Common myeloid progenitor, CD34-positive (primary cell): ENCODE results near the gene TAS1R1.
A peak's percentile ranks its signal among the peaks of the same experiment; 100 is the strongest.
"Not testable (repeated sequence)": the region's sequence is repeated elsewhere in the genome, so short reads cannot be mapped to it uniquely, and the experiment has no call there.

ENCODE experiments used
- CTCF ChIA-PET: fragments of 350-600 bp; sonication (Branson Sonifier 250); formaldehyde crosslinking; loops from one replicate; lab custom pipeline; 2021; ENCODE audit warnings: antibody characterized with exemption; lab: Charles Lee
- POLR2A ChIA-PET: fragments of 350-600 bp; sonication (Branson Sonifier 250); formaldehyde crosslinking; loops from one replicate; lab custom pipeline; 2021; ENCODE audit warnings: antibody characterized with exemption; lab: Charles Lee
- DNase-seq, 3 donors: peaks; one replicate each; pipeline versions ENCODE4 v3.0.0 to v3.0.0-alpha.2; 2013
- H3K27ac ChIP-seq, 2 experiments: 1 replicate in 1 of 2; 2 replicates in 1 of 2; pipeline ENCODE4 v1.7.0; 2013; ENCODE audit warnings: inconsistent platforms in 2 of 2, low read length in 2 of 2, mild to moderate bottlenecking in 2 of 2, low read depth in 1 of 2, moderate library complexity in 1 of 2; ENCODE audit not compliant: severe bottlenecking in 2 of 2, insufficient read depth in 1 of 2, poor library complexity in 1 of 2
- H3K27me3 ChIP-seq, 5 experiments: replicated peaks in 2 of 5; 1 replicate in 3 of 5; 2 replicates in 2 of 5; pipeline versions ENCODE4 v1.6.1 to v1.7.0; 2013; ENCODE audit warnings: low read length in 4 of 5, mild to moderate bottlenecking in 2 of 5, moderate library complexity in 2 of 5, inconsistent platforms in 1 of 5; ENCODE audit not compliant: insufficient read depth in 5 of 5, control insufficient read depth in 4 of 5
- H3K36me3 ChIP-seq, 4 experiments: 1 replicate in 2 of 4; 2 replicates in 2 of 4; pipeline versions ENCODE4 v1.6.1 to v1.7.0; 2013; ENCODE audit warnings: low read length in 3 of 4, control low read depth in 1 of 4, mild to moderate bottlenecking in 1 of 4; ENCODE audit not compliant: control insufficient read depth in 4 of 4, insufficient read depth in 4 of 4
- H3K4me1 ChIP-seq, 4 experiments: 1 replicate in 3 of 4; 2 replicates in 1 of 4; pipeline versions ENCODE4 v1.6.1 to v1.7.1; 2013; ENCODE audit warnings: low read length in 3 of 4, mild to moderate bottlenecking in 3 of 4, control low read depth in 1 of 4, inconsistent platforms in 1 of 4, moderate library complexity in 1 of 4; ENCODE audit not compliant: control insufficient read depth in 4 of 4, insufficient read depth in 4 of 4; ENCODE audit errors: control extremely low read depth in 1 of 4
- H3K4me3 ChIP-seq, 7 experiments: 1 replicate in 4 of 7; 2 replicates in 3 of 7; pipeline versions ENCODE4 v1.5.1 to v1.7.0; 2013; ENCODE audit warnings: mild to moderate bottlenecking in 7 of 7, low read length in 6 of 7, moderate library complexity in 6 of 7, inconsistent platforms in 2 of 7, low read depth in 2 of 7, control low read depth in 1 of 7; ENCODE audit not compliant: insufficient read depth in 4 of 7, control insufficient read depth in 1 of 7; ENCODE audit errors: extremely low read depth in 1 of 7
- H3K9me3 ChIP-seq, 5 experiments: 1 replicate in 4 of 5; 2 replicates in 1 of 5; pipeline versions ENCODE4 v1.6.1 to v1.7.1; 2013; ENCODE audit warnings: low read length in 4 of 5, mild to moderate bottlenecking in 2 of 5, inconsistent platforms in 1 of 5, low read depth in 1 of 5, moderate library complexity in 1 of 5; ENCODE audit not compliant: control insufficient read depth in 4 of 5, insufficient read depth in 2 of 5; ENCODE audit errors: control extremely low read depth in 1 of 5
- WGBS: methylation state at CpG from one replicate; pipeline ENCODE4 v1.1.5; 2013; ENCODE audit not compliant: insufficient coverage; 5-methylcytosine and 5-hydroxymethylcytosine counted together

Gene TAS1R1

GRCh38 chr1:6597777-6598131 is 42.6 kb downstream of the TAS1R1 start:
- Histone ChIP-seq H3K27ac (no peak overlapping the region), H3K4me1 (peaks cover 7 to 52% (median 46%) of the 10 kb centered on the region in 4 experiments), H3K36me3 (peaks cover 7 to 63% (median 47%) of the 10 kb centered on the region in 4 experiments), H3K4me3 (no peak overlapping the region), H3K9me3 (no peaks in the 10 kb centered on the region), H3K27me3 (no peaks in the 10 kb centered on the region)
- WGBS, result 97% methylated on average over 6 of the region's 6 CpGs
- POLR2A ChIA-PET, result no interaction called here
- CTCF ChIA-PET, result interaction anchor here (0.9 to 1.9 kb wide), 3 partner anchors 9 to 37 kb away, joined by 3 to 12 read pairs (median 4); no protein-coding TSS in a partner anchor
- DNase-seq, result no peak

DNA sequence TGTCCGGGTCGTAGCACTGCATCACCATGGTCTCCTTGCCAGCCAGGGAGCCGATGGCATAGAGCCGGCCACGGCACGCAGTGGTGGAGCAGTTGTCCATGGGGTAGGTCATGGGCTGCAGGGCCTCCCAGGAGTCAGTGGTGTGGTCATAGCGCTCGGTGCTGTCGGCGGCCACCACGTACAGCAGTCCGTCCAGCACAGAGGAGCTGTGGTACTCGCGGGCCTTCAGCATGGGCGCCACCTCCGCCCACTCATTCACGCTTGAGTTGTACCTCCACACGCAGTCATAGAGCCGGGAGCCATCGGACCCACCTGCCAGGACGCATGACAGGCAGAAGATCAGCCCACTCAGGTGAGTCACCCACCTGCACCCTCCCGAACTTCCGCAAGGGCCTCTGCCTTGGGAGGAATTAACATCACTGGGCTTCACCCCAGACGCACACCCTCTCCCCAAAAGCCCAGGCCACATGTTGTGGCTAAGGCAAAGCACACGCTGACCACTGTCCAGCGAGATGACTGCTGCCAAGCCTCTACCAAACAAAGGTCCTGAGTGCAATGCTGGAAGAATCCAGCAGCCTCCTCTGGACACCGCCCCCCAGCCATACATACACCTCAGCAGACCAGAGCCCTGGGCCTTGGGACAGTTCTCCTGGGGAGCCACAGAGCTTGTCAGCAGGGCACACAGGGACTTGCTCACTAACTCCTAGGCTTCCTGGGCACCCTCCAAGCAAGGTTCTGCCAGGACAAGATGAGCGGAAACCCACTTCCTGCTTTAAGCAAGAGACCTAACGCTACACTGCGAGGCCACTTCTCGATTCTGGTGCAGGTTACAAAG is 44.3 kb downstream of the TAS1R1 start:
- ChIA-PET POLR2A (interaction anchor here (0.7 to 1.7 kb wide), 2 partner anchors 18 to 19 kb away, joined by 3 to 8 read pairs; no protein-coding TSS in a partner anchor), CTCF (interaction anchor here (0.6 to 6.5 kb wide), 8 partner anchors 10 to 46 kb away, joined by 3 to 48 read pairs (median 4); partner anchors contain the start of gene ZBTB48)
- Histone ChIP-seq H3K4me3 (peak overlapping the region in 6 of 7 experiments; percentile 16 to 97 (median 60)), H3K27ac (peak overlapping the region; percentile 25 to 66), H3K27me3 (no peaks in the 10 kb centered on the region), H3K36me3 (peaks cover 2 to 47% (median 33%) of the 10 kb centered on the region in 4 experiments), H3K4me1 (peaks cover 10 to 59% (median 55%) of the 10 kb centered on the region in 4 experiments), H3K9me3 (no peaks in the 10 kb centered on the region)
- WGBS, result 79% methylated on average over 26 of the region's 31 CpGs
- peak; percentile 60 to 84 (median 80) for DNase-seq

DNA sequence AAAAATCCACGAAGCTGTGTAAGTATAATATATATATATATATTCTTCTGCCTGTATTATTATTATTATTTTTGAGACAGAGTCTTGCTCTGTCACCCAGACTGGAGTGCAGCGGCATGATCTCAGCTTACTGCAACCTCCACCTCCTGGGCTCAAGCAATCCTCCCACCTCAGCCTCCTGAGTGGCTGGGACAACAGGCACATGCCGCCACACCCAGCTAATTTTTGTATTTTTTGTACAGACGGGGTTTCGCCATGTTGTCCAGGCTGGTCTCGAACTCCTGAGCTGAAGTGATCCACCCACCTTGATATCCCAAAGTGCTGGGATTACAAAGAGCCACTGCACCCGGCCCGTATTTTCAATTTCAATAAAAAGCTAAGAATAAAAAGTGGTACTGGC is 44.9 kb downstream of the TAS1R1 start:
- CTCF ChIA-PET, result interaction anchor here (0.6 to 6.5 kb wide), 8 partner anchors 10 to 47 kb away, joined by 3 to 48 read pairs (median 4); partner anchors contain the start of gene ZBTB48
- not testable (repeated sequence) for H3K27me3 ChIP-seq, DNase-seq, H3K9me3 ChIP-seq
- Histone ChIP-seq H3K36me3 (peaks cover 1 to 41% (median 30%) of the 10 kb centered on the region in 4 experiments), H3K4me3 (peak overlapping the region; percentile 72 to 97 (median 89)), H3K27ac (peak overlapping the region in 1 of 2 experiments; percentile 87), H3K4me1 (peaks cover 10 to 61% (median 57%) of the 10 kb centered on the region in 4 experiments)
- POLR2A ChIA-PET, result interaction anchor here (0.7 to 1.7 kb wide), 2 partner anchors 18 to 19 kb away, joined by 3 to 8 read pairs; no protein-coding TSS in a partner anchor
- WGBS, result 20% methylated on average over 6 of the region's 8 CpGs

- WGBS, result 16% methylated on average over 9 of the region's 10 CpGs
- ChIA-PET CTCF (interaction anchor here (1.0 to 6.5 kb wide), 8 partner anchors 11 to 43 kb away, joined by 3 to 48 read pairs (median 4); partner anchors contain the start of gene ZBTB48), POLR2A (interaction anchor here (0.7 to 1.7 kb wide), 3 partner anchors 9 to 20 kb away, joined by 3 to 8 read pairs (median 5); no protein-coding TSS in a partner anchor)
- no peaks in the 10 kb centered on the region for H3K27me3 ChIP-seq
- no peaks in the 10 kb centered on the region for H3K9me3 ChIP-seq
- H3K36me3 ChIP-seq, result peaks cover 0 to 35% (median 25%) of the 10 kb centered on the region in 4 experiments
- H3K27ac ChIP-seq, result peak overlapping the region; percentile 22 to 87
- peak overlapping the region; percentile 72 to 97 (median 89) for H3K4me3 ChIP-seq
- peaks cover 10 to 60% (median 56%) of the 10 kb centered on the region in 4 experiments for H3K4me1 ChIP-seq
- no peak for DNase-seq
Measured at GRCh38 chr1:6600410-6601048, 45.4 kb downstream of the TAS1R1 start.

GRCh38 chr1:6601049-6601922 is 46.2 kb downstream of the TAS1R1 start:
- Histone ChIP-seq H3K9me3 (no peaks in the 10 kb centered on the region), H3K36me3 (peaks cover 0 to 28% (median 21%) of the 10 kb centered on the region in 4 experiments), H3K27ac (peak overlapping the region; percentile 54 to 87), H3K27me3 (no peaks in the 10 kb centered on the region), H3K4me3 (peak overlapping the region; percentile 72 to 97 (median 89)), H3K4me1 (peaks cover 10 to 58% (median 56%) of the 10 kb centered on the region in 4 experiments)
- 0% methylated on average over 28 of the region's 40 CpGs for WGBS
- CTCF ChIA-PET, result interaction anchor here (1.0 to 6.5 kb wide), 9 partner anchors 12 to 46 kb away, joined by 3 to 48 read pairs (median 4); partner anchors contain the start of genes TAS1R1 and ZBTB48
- peak; percentile 86 to 95 (median 94) for DNase-seq
- POLR2A ChIA-PET, result interaction anchor here (0.8 to 2.1 kb wide), 6 partner anchors 10 to 22 kb away, joined by 3 to 11 read pairs (median 5); partner anchors contain the start of gene ZBTB48
